ENCODE results near the gene RPTOR. TPM values are rescaled to one million over a fixed set of nuclear protein-coding genes. Genes with fewer than 3 reads are reported as not detected.

RPTOR gene
- total RNA-seq, 2 donors from 2014 or later: 62.0 to 228 TPM

DNA sequence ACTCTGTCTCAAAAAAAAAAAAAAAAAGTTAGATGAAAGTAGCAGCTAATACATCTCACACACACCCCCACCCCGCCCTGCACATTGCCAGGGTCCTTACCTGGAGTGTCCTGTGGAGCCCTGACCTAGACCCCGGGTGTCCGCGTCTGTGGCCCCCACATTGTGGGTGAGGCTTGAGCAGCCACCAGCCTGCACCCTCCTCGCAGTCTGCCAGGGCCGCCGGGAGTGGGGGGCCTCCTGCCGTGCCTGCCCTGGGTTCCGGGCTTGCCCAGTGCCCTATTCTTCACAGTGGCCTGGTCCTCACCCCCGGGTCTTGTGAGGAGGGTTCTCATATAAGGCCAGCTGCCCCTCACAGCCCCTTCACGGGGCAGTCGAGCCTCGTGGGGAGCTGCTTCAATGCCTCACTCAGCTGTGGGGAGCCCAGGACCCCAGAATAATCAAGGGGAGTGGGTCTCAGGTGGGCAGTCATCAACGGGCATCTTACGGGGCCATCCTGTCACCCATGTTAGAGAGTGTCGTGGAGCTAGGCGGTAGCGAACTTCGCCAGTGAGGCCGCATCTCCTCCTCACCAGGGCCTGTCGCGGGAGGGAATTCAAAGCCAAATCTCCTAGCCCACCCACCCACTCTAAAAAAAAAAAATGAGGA, 361.1 kb downstream of the RPTOR start:
- Mint-ChIP-seq H3K4me3 (no peak overlapping the region), H3K36me3 (ENCODE audit: low read depth) (peaks cover 100% of the 10 kb centered on the region), H3K4me1 (peaks cover 35% of the 10 kb centered on the region), H3K27ac (no peak overlapping the region), H3K9me3 (no peaks in the 10 kb centered on the region), H3K27me3 (no peaks in the 10 kb centered on the region)
- no peak for ATAC-seq (replicated peaks)

DNA sequence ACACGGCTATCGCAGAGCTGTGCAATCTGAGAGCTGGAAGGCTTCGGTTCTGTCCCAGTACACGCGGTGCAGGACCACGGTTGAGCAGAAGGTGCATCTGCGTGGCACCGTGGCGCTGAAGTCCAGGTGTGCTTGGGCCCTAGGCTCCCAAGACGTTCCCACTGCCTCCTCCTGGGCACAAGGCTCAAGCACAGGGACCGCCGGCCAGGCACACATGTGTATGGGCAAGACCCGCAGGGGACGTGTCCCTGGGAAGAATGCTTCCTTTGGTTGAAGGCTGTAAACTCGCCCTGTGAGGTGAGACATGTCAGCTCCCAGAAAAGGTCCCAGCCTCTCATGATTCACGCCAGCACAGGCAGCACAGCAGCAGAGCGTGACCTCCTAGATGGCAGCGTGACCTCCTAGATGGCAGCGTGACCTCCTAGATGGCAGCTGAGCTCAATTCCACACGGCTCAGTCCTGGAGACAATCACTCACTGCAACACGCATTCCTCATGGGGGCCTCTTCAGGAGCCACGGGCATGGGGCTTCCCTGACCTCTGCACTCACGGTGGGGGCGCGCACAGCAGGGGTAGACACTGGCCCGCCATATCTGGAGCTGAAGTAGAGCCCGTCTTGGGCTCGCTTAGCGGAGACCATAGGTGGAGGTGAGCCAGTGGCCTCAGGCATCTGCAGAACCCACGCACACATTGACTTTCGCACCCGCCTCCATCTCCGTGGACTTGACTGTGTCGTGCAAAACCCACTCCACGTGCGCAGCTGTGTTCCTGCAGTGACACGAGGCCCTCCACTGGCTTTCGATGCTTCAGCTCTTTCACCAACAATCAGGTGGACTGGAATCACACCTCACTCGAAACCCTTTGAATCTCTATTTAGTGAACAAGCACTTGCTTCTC, 362.0 kb downstream of the RPTOR start:
- Mint-ChIP-seq H3K36me3 (ENCODE audit: low read depth) (peaks cover 100% of the 10 kb centered on the region), H3K27me3 (no peaks in the 10 kb centered on the region), H3K27ac (peak overlapping the region; percentile 72), H3K9me3 (no peaks in the 10 kb centered on the region), H3K4me3 (no peak overlapping the region), H3K4me1 (peaks cover 26% of the 10 kb centered on the region)
- ATAC-seq (replicated peaks): peak; percentile 27

DNA sequence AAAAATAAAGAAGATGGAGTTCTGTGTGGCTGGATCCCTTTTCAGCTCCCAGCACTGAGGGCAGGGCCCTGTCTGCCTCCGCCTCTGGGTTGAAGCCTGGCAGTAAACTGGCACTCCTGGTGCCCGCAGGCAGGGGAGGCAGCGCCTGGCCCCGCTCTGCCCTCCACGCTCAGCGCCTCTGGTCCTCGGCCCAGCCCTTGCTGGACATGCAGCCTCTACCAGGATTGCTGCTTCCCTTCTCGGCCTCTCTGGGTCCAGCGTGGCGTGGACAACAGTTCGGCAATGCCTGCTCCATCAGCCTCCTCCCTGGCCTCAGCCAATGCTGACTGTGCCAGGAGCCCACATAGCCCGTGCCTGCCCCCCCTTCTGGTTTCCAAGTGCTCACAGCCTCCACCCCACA, 362.6 kb downstream of the RPTOR start:
- H3K27ac Mint-ChIP-seq: peak overlapping the region; percentile 72
- H3K4me1 Mint-ChIP-seq: peaks cover 20% of the 10 kb centered on the region
- no peaks in the 10 kb centered on the region for H3K9me3 Mint-ChIP-seq
- ATAC-seq (replicated peaks): no peak
- H3K27me3 Mint-ChIP-seq: no peaks in the 10 kb centered on the region
- peak overlapping the region; percentile 30 for H3K4me3 Mint-ChIP-seq
- peaks cover 100% of the 10 kb centered on the region for H3K36me3 Mint-ChIP-seq (ENCODE audit: low read depth)

DNA sequence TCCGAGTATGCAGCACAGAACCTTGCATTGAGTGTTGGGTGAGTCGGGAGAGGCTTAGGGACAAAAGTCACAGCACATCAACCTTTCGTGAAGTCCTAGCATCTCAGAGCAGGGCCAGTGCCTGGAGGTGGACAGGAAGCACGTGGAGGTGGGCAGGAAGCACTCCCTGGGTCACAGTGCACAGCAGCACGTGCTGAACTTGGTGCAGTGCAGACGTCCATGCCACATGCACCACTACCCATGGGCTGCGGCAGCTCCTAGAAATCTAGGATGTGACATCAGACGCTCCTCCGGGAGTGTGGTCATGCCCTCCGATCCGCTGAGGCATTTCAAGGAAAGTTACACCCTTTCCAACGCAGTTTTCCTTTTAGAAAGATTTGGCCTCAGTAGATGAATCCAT, 363.6 kb downstream of the RPTOR start:
- Mint-ChIP-seq H3K36me3 (ENCODE audit: low read depth) (peaks cover 100% of the 10 kb centered on the region), H3K4me3 (peak overlapping the region; percentile 30), H3K9me3 (no peaks in the 10 kb centered on the region), H3K27me3 (no peaks in the 10 kb centered on the region), H3K4me1 (peaks cover 20% of the 10 kb centered on the region), H3K27ac (peak overlapping the region; percentile 72)
- ATAC-seq (replicated peaks): no peak

DNA sequence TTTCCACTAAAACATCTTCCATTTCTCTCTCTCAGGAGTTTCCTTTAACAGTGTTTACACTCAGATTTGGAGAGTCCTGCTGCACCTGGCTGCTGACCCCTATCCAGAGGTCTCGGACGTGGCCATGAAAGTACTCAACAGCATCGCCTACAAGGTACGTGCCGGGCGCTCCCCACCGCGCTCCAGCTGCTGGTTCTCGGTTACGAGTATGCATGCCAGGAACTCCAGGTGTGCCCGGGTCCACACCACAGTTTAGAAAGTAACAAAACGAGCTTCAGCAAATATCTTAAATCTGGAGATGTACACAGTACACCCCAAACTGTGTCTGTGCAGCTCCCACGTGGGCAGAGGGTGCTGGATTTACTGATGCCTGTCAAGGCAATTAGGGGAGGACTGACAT, 364.1 kb downstream of the RPTOR start:
- H3K4me3 Mint-ChIP-seq: no peak overlapping the region
- peaks cover 100% of the 10 kb centered on the region for H3K36me3 Mint-ChIP-seq (ENCODE audit: low read depth)
- no peaks in the 10 kb centered on the region for H3K27me3 Mint-ChIP-seq
- H3K9me3 Mint-ChIP-seq: no peaks in the 10 kb centered on the region
- peaks cover 20% of the 10 kb centered on the region for H3K4me1 Mint-ChIP-seq
- no peak overlapping the region for H3K27ac Mint-ChIP-seq
- no peak for ATAC-seq (replicated peaks)

DNA sequence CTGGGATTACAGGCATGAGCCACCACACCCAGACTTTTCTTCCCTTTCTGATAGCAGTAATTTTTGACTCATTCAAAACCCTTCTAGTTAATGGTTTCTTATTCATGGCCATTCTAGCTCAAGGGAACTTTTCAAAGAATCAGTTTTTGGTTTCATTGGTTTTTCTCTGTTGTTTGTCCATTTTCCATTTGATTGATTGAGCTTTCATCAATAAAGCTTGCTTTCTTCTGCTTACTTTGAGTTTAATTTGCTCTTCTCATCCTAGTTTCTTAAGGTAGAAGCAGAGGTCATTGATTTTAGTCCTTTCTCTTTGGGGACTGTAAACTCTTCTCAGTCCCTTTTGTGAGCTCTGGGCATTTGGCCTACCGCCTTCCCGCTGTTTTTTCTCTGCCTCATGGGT, 365.0 kb downstream of the RPTOR start:
- Mint-ChIP-seq H3K27me3 (no peaks in the 10 kb centered on the region), H3K9me3 (no peaks in the 10 kb centered on the region), H3K4me1 (peaks cover 17% of the 10 kb centered on the region), H3K4me3 (no peak overlapping the region), H3K36me3 (ENCODE audit: low read depth) (peaks cover 99% of the 10 kb centered on the region), H3K27ac (peak overlapping the region; percentile 59)
- ATAC-seq (replicated peaks): no peak

DNA sequence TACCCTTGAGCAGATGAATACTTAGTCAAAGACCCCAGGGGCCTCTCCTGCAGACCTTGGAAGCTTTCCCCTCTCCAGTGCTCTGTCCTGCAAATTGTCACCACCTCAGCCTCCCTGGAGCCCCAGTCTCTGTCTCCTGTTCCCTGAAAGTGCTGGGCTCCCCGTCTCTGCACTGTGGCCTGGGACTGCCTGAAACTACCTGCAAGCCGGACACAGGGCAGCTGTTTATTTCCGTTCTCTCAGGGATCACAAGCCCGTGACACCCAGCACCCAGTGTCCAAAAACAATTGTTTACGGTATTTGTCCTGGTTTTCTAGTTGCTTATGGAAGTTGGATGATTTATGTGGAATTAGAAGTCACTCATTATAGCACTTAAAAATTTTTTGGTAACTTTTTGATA, 365.4 kb downstream of the RPTOR start:
- peaks cover 16% of the 10 kb centered on the region for H3K4me1 Mint-ChIP-seq
- no peaks in the 10 kb centered on the region for H3K9me3 Mint-ChIP-seq
- no peak for ATAC-seq (replicated peaks)
- no peak overlapping the region for H3K4me3 Mint-ChIP-seq
- H3K27ac Mint-ChIP-seq: peak overlapping the region; percentile 59
- peaks cover 98% of the 10 kb centered on the region for H3K36me3 Mint-ChIP-seq (ENCODE audit: low read depth)
- no peaks in the 10 kb centered on the region for H3K27me3 Mint-ChIP-seq

DNA sequence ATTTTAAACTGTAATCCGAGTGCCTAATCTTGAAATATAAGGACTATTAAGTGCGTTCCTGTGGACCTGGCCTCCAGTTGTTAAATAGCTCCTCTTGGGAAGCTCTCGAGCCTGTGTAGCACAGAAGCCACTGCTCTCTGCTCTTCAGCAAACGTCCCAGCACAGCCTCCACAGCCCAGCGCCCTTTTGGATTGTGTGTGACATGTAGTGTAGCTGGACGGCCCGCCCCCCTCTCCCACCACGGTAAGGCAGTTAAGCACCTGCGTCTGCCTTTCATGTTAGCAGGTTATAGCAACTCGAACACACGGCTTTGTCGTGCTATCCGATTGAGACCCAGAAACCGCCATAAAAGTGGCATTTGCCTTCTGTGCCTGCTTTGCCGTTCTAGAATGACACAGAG, 367.8 kb downstream of the RPTOR start:
- no peak overlapping the region for H3K4me3 Mint-ChIP-seq
- ATAC-seq (replicated peaks): no peak
- no peak overlapping the region for H3K27ac Mint-ChIP-seq
- peaks cover 92% of the 10 kb centered on the region for H3K36me3 Mint-ChIP-seq (ENCODE audit: low read depth)
- no peaks in the 10 kb centered on the region for H3K9me3 Mint-ChIP-seq
- H3K4me1 Mint-ChIP-seq: peaks cover 17% of the 10 kb centered on the region
- H3K27me3 Mint-ChIP-seq: no peaks in the 10 kb centered on the region

DNA sequence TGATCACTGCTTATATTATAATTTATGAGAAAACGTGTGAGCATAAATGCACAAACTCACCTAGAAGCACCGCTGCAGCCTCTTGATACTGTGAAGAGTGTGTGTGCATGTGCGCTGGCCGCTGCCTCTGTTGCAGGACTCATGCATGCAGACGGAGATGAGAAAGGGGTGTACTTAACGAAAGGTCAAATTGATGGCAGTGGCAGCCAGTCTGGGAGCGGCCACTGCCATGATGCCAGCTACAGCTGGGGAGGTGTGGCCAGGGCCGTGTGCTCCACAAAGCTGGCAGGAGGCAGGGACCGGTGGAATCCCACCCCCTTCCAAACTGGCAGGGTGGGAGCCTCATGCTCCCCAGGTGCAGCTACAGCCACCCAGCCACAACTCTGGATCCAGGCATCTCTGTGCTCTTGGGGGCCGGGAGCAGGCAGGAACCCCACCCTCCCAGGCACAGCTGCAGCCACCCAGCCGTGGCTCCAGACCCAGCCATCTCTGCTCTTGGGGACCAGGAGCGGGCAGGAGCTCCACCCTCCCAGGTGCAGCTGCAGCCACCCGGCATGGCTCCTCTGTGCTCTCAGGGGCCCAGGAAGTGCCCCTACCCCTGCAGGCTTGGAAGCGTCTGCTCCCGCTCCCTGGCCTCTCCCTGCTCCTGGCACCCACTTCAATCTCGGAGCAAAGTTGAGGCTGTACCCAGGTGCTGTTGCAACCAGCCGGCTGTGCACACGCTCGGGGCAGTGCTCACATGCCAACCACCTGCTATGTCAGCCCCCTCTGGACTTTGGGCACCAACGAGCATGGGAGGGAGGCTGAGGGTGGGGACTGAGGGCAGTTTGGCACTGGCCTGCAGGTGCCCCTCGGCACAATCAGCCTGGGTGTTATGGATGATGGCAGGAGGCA, 369.5 kb downstream of the RPTOR start:
- Mint-ChIP-seq H3K4me3 (no peak overlapping the region), H3K36me3 (ENCODE audit: low read depth) (peaks cover 92% of the 10 kb centered on the region), H3K4me1 (peaks cover 16% of the 10 kb centered on the region), H3K27ac (no peak overlapping the region), H3K27me3 (no peaks in the 10 kb centered on the region), H3K9me3 (no peaks in the 10 kb centered on the region)
- ATAC-seq (replicated peaks): no peak

DNA sequence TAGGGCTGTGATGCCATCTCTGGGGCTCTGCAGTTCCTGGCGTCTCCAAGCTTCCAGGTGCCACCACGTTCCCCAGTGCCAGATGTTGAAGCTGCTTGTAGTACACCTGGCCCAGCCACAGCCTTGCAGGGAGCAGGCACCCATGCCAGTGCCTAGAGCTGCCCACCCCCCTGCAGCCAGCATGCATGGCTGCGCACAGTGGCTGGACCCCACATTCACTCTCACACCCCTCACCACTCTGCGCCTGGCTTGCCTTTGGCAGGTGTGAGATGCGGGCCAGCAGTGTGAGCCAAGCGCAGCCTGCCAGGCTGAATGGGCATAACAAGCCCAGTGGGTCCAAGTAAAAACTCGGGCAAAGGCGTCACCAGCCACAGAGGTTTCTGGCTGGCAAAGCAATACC, 371.6 kb downstream of the RPTOR start:
- peak; percentile 1 for ATAC-seq (replicated peaks)
- H3K36me3 Mint-ChIP-seq (ENCODE audit: low read depth): peaks cover 92% of the 10 kb centered on the region
- peak overlapping the region; percentile 58 for H3K27ac Mint-ChIP-seq
- peaks cover 5% of the 10 kb centered on the region for H3K4me1 Mint-ChIP-seq
- no peaks in the 10 kb centered on the region for H3K27me3 Mint-ChIP-seq
- H3K9me3 Mint-ChIP-seq: no peaks in the 10 kb centered on the region
- H3K4me3 Mint-ChIP-seq: no peak overlapping the region

DNA sequence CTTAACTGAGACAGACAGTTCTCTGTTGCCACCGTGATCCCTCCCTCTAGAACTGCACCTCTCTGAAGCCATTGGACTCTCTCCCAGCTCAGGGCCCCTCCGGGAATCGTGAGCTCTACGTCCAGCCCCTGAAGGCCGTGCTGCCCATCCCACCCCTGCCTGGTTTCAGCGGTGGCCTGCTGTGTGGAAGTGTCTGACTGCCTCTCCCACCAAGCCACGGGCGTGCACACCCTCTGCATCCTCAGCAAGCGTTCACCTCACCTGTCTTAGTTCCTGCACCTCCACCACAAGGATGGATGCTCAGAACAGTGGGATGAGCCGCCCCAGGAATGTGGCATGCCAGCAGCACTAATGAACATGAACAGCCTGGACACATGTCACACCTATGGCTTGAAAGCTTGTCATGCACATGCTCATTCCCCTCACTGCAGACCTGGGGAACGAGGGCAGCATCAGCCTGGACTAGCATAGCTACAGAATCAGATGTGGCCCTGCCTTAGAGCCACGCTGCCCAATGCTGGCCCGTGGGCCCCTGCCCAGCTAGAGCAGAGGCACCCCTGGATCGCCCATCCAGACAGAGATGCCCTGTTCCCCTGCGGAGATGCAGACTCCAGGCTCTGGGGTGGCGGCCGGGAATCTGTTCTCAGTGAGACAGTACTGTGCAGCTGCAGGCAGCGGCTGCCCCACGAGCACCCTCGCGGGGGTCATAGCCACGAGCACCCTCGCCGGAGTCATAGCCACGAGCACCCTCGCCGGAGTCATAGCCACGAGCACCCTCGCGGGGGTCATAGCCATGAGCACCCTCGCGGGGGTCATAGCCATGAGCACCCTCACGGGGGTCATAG, 373.3 kb downstream of the RPTOR start:
- no peaks in the 10 kb centered on the region for H3K9me3 Mint-ChIP-seq
- peak; percentile 1 for ATAC-seq (replicated peaks)
- peak overlapping the region; percentile 66 for H3K27ac Mint-ChIP-seq
- H3K4me3 Mint-ChIP-seq: no peak overlapping the region
- no peaks in the 10 kb centered on the region for H3K27me3 Mint-ChIP-seq
- H3K4me1 Mint-ChIP-seq: peaks cover 5% of the 10 kb centered on the region
- H3K36me3 Mint-ChIP-seq (ENCODE audit: low read depth): peaks cover 92% of the 10 kb centered on the region

DNA sequence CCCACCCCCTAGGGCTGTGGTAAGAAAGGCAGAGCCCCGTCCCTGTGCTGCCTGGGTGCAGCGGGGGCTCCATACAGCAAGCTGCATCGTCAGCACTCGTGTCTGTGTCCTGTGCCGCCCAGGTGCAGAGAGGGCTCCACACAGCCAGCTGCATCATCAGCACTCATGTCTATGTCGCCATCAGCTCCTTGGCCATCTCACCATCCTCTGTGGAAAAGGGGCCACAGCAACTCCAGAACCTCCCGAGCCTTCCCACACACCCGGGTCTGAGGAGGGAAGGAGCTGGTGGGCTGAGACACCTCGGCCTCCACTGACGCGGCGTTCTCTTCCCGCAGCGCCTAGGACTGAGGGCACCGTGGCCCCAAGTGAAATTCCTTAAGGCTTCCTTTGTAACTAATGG, 374.1 kb downstream of the RPTOR start:
- no peak overlapping the region for H3K27ac Mint-ChIP-seq
- no peak overlapping the region for H3K4me3 Mint-ChIP-seq
- ATAC-seq (replicated peaks): peak; percentile 4
- H3K4me1 Mint-ChIP-seq: peaks cover 5% of the 10 kb centered on the region
- no peaks in the 10 kb centered on the region for H3K27me3 Mint-ChIP-seq
- H3K9me3 Mint-ChIP-seq: no peaks in the 10 kb centered on the region
- peaks cover 92% of the 10 kb centered on the region for H3K36me3 Mint-ChIP-seq (ENCODE audit: low read depth)

DNA sequence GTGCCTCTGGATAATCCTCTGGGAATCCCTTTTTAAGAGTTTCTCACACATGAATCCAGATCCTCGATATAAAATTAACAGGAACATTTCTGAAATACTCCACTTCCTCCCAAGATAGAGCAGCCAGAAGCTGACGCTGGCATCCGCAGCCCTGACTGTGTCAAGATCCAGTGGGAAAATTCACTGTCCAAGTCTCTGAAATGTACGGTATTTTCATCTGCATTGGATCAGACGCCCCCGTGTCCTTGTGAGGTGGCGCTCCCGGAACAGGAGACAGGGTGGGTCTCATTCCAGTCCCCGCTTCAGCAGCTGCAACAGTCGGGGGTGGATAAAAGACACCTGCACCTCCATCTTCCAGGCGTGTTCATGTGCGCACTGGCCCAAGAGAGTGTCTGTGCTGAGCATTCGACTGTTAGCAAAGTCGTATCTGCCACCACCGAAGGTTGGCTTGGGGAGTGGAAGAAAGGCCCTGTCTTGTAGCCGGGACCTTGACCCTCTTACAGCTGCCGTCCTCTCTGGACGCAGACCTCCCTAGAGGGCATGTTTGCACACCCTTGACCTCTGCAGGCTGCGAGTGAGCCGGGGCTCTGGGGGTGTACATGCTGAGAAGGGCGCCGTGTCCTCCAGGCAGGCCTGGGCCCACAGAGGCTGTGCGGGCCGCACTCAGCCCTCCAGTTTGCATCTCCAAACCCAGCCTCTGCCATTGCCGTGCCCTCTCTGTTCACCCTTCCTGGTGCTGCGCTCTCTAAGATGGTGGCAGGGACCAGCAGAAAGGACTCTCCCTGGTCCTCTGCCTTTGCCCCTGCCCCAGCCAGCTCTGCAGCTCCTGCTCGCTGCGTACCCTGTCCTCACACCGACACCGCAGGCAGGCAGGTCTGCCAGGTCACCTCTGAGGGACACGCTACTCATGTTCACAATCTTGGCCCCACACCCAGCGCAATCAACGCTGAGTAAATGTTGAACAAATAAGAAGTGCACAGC, 375.0 kb downstream of the RPTOR start:
- peak overlapping the region; percentile 18 for H3K27ac Mint-ChIP-seq
- H3K4me3 Mint-ChIP-seq: no peak overlapping the region
- no peaks in the 10 kb centered on the region for H3K27me3 Mint-ChIP-seq
- peaks cover 5% of the 10 kb centered on the region for H3K4me1 Mint-ChIP-seq
- ATAC-seq (replicated peaks): no peak
- no peaks in the 10 kb centered on the region for H3K9me3 Mint-ChIP-seq
- H3K36me3 Mint-ChIP-seq (ENCODE audit: low read depth): peaks cover 93% of the 10 kb centered on the region

Measured in activated T-helper 17 cell treated with anti-CD3 and anti-CD28 coated beads, Interleukin-2, amount 50 U/mL, for 72 hours (primary cell).